HepG2 (cell line): ENCODE data around the gene NDUFB11. TPM values are rescaled to one million over a fixed set of nuclear protein-coding genes. Genes with fewer than 3 reads are reported as not detected.

ENCODE experiments used
- BCL6 ChIP-seq: IDR thresholded peaks from 2 replicates; pipeline ENCODE4 v1.6.1; 2016; ENCODE audit warnings: missing genetic modification reagents, missing compliant biosample characterization
- DNMT1 ChIP-seq: sonication (generic); formaldehyde crosslinking; IDR thresholded peaks from 2 replicates; pipeline ENCODE4 v1.5.1; 2020; ENCODE audit warnings: mild to moderate bottlenecking, missing genetic modification reagents
- KLF13 ChIP-seq: sonication (generic); formaldehyde crosslinking; IDR thresholded peaks from 2 replicates; pipeline ENCODE4 v1.4.0; 2020; ENCODE audit warnings: mild to moderate bottlenecking, missing genetic modification reagents
- NBN ChIP-seq: fragments of 450-650 bp; conservative IDR thresholded peaks from 2 replicates; pipeline ENCODE4 v1.6.1; 2017
- NFATC3 ChIP-seq: sonication (generic); formaldehyde crosslinking; IDR thresholded peaks from 2 replicates; pipeline ENCODE4 v1.5.1; 2020; ENCODE audit warnings: mild to moderate bottlenecking, missing genetic modification reagents
- NONO ChIP-seq, 2 experiments: fragments of 450-650 bp in 1 of 2; sonication (generic) in 1 of 2; formaldehyde crosslinking in 1 of 2; IDR thresholded peaks in 1 of 2; conservative IDR thresholded peaks in 1 of 2; 2 replicates each; pipeline versions ENCODE4 v1.6.1 to v1.8.0; 2017 to 2022; ENCODE audit warnings: mild to moderate bottlenecking in 1 of 2, missing genetic modification reagents in 1 of 2, moderate library complexity in 1 of 2
- PPARG ChIP-seq: conservative IDR thresholded peaks from 2 replicates; pipeline ENCODE4 v1.6.1; 2016; ENCODE audit warnings: missing biosample characterization, missing genetic modification reagents
- PRPF4 ChIP-seq: fragments of 200-400 bp; formaldehyde crosslinking; IDR thresholded peaks from 2 replicates; pipeline ENCODE4 v1.6.1; 2016; ENCODE audit warnings: low read length, low read depth; ENCODE audit not compliant: poor library complexity, severe bottlenecking
- SETDB1 ChIP-seq: sonication (generic); formaldehyde crosslinking; IDR thresholded peaks from 2 replicates; pipeline ENCODE4 v1.5.1; 2020; ENCODE audit warnings: missing genetic modification reagents, mild to moderate bottlenecking, borderline replicate concordance
- SMAD9 ChIP-seq: sonication (generic); formaldehyde crosslinking; IDR thresholded peaks from 2 replicates; pipeline ENCODE4 v1.5.1; 2020; ENCODE audit warnings: mild to moderate bottlenecking, missing genetic modification reagents
- SP1 ChIP-seq, 2 experiments: fragments of 450-650 bp in 1 of 2; sonication (generic) in 1 of 2; formaldehyde crosslinking in 1 of 2; IDR thresholded peaks; 2 replicates each; pipeline versions ENCODE4 v1.4.0 to v1.6.1; 2016 to 2020; ENCODE audit warnings: missing genetic modification reagents in 1 of 2
- ZBTB7B ChIP-seq: sonication (generic); formaldehyde crosslinking; IDR thresholded peaks from 2 replicates; pipeline ENCODE4 v1.4.0; 2020; ENCODE audit warnings: missing genetic modification reagents
- ZNF331 ChIP-seq: sonication (generic); formaldehyde crosslinking; IDR thresholded peaks from 2 replicates; pipeline ENCODE4 v1.4.0; 2020; ENCODE audit warnings: missing genetic modification reagents
- ZNF44 ChIP-seq: sonication (generic); formaldehyde crosslinking; IDR thresholded peaks from 2 replicates; pipeline ENCODE4 v1.5.1; 2020; ENCODE audit warnings: mild to moderate bottlenecking, missing genetic modification reagents
- ZNF674 ChIP-seq: sonication (generic); formaldehyde crosslinking; IDR thresholded peaks from 2 replicates; pipeline ENCODE4 v1.5.0; 2020; ENCODE audit warnings: low read depth, mild to moderate bottlenecking, missing genetic modification reagents
- ZNF720 ChIP-seq: sonication (generic); formaldehyde crosslinking; IDR thresholded peaks from 2 replicates; pipeline ENCODE4 v1.4.0; 2020; ENCODE audit warnings: missing genetic modification reagents
- ZNF768 ChIP-seq: sonication (generic); formaldehyde crosslinking; IDR thresholded peaks from 2 replicates; pipeline ENCODE4 v1.4.0; 2020; ENCODE audit warnings: missing genetic modification reagents
- ZNF776 ChIP-seq: sonication (generic); formaldehyde crosslinking; IDR thresholded peaks from 2 replicates; pipeline ENCODE4 v1.4.0; 2020; ENCODE audit warnings: mild to moderate bottlenecking, missing genetic modification reagents
- ZNF788 ChIP-seq: sonication (generic); formaldehyde crosslinking; IDR thresholded peaks from 2 replicates; pipeline ENCODE4 v1.5.0; 2020; ENCODE audit warnings: mild to moderate bottlenecking, missing genetic modification reagents, borderline replicate concordance
- ZSCAN22 ChIP-seq: sonication (generic); formaldehyde crosslinking; IDR thresholded peaks from 2 replicates; pipeline ENCODE4 v1.4.0; 2020; ENCODE audit warnings: mild to moderate bottlenecking, missing genetic modification reagents
- polyA plus RNA-seq, 8 experiments: library from polyadenylated mRNA; depleted of rRNA in 3 of 8; stranded (reverse) in 7 of 8; unstranded in 1 of 8; fragments of >200 nt; fragmentation: Illumina TruSeq in 4 of 8; extraction: Trizol in 4 of 8; gene quantifications; 2 replicates each; pipeline versions ENCODE4 v1.2.1 to v1.2.3, GENCODE V29; 2011 to 2016; ENCODE audit warnings: low read depth in 4 of 8, missing spikeins in 1 of 8, mixed read lengths in 1 of 8; ENCODE audit not compliant: insufficient read depth in 1 of 8
- total RNA-seq, 5 experiments: library from RNA; depleted of rRNA; stranded (reverse); fragments of >200 nt; fragmentation: Illumina TruSeq; extraction: Trizol; gene quantifications; 2 replicates each; pipeline ENCODE4 v1.2.3, GENCODE V29; 2016; ENCODE audit warnings: low read depth in 1 of 5
- TF ChIP-seq, protein P1 (sequence below): sonication (generic); formaldehyde crosslinking; IDR thresholded peaks from 2 replicates; pipeline ENCODE4 v1.5.0; 2020; ENCODE audit warnings: mild to moderate bottlenecking, missing genetic modification reagents
- TF ChIP-seq, protein P2 (sequence below): IDR thresholded peaks from 2 replicates; pipeline ENCODE4 v1.6.1; 2018; ENCODE audit warnings: missing genetic modification reagents, mild to moderate bottlenecking, missing compliant biosample characterization
- TF ChIP-seq, protein P3 (sequence below): sonication (generic); formaldehyde crosslinking; IDR thresholded peaks from 2 replicates; pipeline ENCODE4 v1.5.0; 2020; ENCODE audit warnings: mild to moderate bottlenecking, missing genetic modification reagents
- TF ChIP-seq, protein P4 (sequence below), 2 experiments: fragments of 450-650 bp in 1 of 2; sonication (generic) in 1 of 2; formaldehyde crosslinking; IDR thresholded peaks; 2 replicates each; pipeline versions ENCODE4 v1.5.0 to v1.8.0; 2020 to 2022; ENCODE audit warnings: mild to moderate bottlenecking in 1 of 2, missing genetic modification reagents in 1 of 2
- TF ChIP-seq, protein P5 (sequence below): sonication (generic); formaldehyde crosslinking; IDR thresholded peaks from 2 replicates; pipeline ENCODE4 v1.4.0; 2020; ENCODE audit warnings: low read depth, mild to moderate bottlenecking, missing genetic modification reagents

The NDUFB11 gene
- total and polyA plus RNA-seq, 2 of the 13 experiments (the other 11 are each of a cell fraction or from before 2014, with no cell fraction given) = 46.6 to 100 TPM

DNA sequence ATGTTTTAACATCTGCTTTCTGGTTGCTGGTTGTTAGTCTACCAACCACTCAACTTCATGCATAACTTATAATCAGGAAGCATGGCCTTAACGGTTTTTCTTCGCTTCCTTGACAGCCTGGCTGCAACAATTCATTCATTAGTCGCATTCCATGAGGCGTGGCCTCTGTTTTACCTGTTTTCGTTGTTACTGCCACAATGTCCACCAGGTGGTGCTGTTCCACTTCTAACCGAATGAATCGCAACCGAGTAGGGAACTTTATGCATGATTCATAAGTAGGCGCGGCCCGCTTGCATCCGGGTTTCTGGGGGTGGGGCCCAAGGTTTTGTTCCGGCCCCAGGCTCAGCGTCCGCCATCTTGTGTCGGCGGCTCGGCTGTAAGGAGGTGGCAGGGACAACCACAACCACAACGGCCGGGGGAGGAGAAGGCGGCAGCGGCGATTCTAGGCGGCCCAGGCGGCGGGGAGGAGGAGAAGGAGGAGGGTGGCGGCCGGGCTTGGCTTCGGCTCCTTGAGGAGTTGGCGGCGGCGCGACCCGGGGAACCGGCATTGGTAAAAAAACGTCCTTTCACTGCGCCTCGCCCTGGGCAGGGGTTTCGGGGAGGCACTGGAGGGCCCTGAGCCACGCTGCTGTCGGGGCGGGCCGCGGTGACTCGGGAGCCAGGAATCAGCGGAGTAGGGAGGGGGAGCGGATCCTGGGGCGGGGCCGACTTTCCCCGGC, 49.1 kb upstream of the NDUFB11 start, which contains the start of gene UBA1 (continued):
- TF ChIP-seq, protein P1, sequence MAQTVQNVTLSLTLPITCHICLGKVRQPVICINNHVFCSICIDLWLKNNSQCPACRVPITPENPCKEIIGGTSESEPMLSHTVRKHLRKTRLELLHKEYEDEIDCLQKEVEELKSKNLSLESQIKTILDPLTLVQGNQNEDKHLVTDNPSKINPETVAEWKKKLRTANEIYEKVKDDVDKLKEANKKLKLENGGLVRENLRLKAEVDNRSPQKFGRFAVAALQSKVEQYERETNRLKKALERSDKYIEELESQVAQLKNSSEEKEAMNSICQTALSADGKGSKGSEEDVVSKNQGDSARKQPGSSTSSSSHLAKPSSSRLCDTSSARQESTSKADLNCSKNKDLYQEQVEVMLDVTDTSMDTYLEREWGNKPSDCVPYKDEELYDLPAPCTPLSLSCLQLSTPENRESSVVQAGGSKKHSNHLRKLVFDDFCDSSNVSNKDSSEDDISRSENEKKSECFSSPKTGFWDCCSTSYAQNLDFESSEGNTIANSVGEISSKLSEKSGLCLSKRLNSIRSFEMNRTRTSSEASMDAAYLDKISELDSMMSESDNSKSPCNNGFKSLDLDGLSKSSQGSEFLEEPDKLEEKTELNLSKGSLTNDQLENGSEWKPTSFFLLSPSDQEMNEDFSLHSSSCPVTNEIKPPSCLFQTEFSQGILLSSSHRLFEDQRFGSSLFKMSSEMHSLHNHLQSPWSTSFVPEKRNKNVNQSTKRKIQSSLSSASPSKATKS (CRISPR knock-in tag) = no peak
- no peak for TF ChIP-seq DNMT1 (CRISPR knock-in tag)
- no peak for TF ChIP-seq ZNF44 (CRISPR knock-in tag)
- no peak for TF ChIP-seq ZNF776 (CRISPR knock-in tag)
- no peak for TF ChIP-seq PRPF4
- TF ChIP-seq, protein P2, sequence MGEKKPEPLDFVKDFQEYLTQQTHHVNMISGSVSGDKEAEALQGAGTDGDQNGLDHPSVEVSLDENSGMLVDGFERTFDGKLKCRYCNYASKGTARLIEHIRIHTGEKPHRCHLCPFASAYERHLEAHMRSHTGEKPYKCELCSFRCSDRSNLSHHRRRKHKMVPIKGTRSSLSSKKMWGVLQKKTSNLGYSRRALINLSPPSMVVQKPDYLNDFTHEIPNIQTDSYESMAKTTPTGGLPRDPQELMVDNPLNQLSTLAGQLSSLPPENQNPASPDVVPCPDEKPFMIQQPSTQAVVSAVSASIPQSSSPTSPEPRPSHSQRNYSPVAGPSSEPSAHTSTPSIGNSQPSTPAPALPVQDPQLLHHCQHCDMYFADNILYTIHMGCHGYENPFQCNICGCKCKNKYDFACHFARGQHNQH = no peak
- 0 out of 2 replicates have a peak, but pooled peaks have one; percentile 26 for TF ChIP-seq ZNF768 (CRISPR knock-in tag)
- TF ChIP-seq NONO (IDR thresholded peaks at IDR 0.05) = no peak
- TF ChIP-seq NONO (CRISPR knock-in tag; conservative IDR thresholded peaks at IDR 0.05) = peak; percentile 71
- TF ChIP-seq, protein P3, sequence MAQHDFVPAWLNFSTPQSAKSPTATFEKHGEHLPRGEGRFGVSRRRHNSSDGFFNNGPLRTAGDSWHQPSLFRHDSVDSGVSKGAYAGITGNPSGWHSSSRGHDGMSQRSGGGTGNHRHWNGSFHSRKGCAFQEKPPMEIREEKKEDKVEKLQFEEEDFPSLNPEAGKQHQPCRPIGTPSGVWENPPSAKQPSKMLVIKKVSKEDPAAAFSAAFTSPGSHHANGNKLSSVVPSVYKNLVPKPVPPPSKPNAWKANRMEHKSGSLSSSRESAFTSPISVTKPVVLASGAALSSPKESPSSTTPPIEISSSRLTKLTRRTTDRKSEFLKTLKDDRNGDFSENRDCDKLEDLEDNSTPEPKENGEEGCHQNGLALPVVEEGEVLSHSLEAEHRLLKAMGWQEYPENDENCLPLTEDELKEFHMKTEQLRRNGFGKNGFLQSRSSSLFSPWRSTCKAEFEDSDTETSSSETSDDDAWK (CRISPR knock-in tag) = no peak
- no peak for TF ChIP-seq SP1 (IDR thresholded peaks at IDR 0.05)
- no peak; the same call in 1 of the 2 replicates for TF ChIP-seq SP1 (CRISPR knock-in tag; IDR thresholded peaks at IDR 0.05)
- no peak for TF ChIP-seq ZSCAN22 (CRISPR knock-in tag)
- TF ChIP-seq ZNF331 (CRISPR knock-in tag) = no peak
- TF ChIP-seq, protein P4, sequence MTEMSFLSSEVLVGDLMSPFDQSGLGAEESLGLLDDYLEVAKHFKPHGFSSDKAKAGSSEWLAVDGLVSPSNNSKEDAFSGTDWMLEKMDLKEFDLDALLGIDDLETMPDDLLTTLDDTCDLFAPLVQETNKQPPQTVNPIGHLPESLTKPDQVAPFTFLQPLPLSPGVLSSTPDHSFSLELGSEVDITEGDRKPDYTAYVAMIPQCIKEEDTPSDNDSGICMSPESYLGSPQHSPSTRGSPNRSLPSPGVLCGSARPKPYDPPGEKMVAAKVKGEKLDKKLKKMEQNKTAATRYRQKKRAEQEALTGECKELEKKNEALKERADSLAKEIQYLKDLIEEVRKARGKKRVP (CRISPR knock-in tag; IDR thresholded peaks at IDR 0.05) = 0 out of 4 replicates have a peak, but pooled peaks of 1 of the 2 experiments have one; percentile 30
- no peak for TF ChIP-seq PPARG (CRISPR knock-in tag)
- no peak for TF ChIP-seq BCL6
- TF ChIP-seq ZNF788 (CRISPR knock-in tag) = no peak
- no peak for TF ChIP-seq KLF13
- no peak for TF ChIP-seq SETDB1 (CRISPR knock-in tag)
- TF ChIP-seq, protein P5, sequence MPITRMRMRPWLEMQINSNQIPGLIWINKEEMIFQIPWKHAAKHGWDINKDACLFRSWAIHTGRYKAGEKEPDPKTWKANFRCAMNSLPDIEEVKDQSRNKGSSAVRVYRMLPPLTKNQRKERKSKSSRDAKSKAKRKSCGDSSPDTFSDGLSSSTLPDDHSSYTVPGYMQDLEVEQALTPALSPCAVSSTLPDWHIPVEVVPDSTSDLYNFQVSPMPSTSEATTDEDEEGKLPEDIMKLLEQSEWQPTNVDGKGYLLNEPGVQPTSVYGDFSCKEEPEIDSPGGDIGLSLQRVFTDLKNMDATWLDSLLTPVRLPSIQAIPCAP (CRISPR knock-in tag) = no peak
- TF ChIP-seq SMAD9 (CRISPR knock-in tag) = no peak
- no peak for TF ChIP-seq NBN
- TF ChIP-seq ZNF674 (CRISPR knock-in tag) = no peak
- TF ChIP-seq ZBTB7B = no peak
- no peak for TF ChIP-seq ZNF720 (CRISPR knock-in tag)
- no peak for TF ChIP-seq NFATC3
